H1 (cell line): ENCODE results near the gene NOD2.

Source experiments
- FOSL1 ChIP-seq: IDR thresholded peaks from 2 replicates; pipeline ENCODE4 v1.6.1; 2011; ENCODE audit warnings: mild to moderate bottlenecking, low read depth, low read length, moderate library complexity; ENCODE audit not compliant: insufficient read depth
- MAX ChIP-seq: IDR thresholded peaks from 2 replicates; pipeline ENCODE4 v1.6.1; 2012; ENCODE audit warnings: inconsistent platforms

DNA sequence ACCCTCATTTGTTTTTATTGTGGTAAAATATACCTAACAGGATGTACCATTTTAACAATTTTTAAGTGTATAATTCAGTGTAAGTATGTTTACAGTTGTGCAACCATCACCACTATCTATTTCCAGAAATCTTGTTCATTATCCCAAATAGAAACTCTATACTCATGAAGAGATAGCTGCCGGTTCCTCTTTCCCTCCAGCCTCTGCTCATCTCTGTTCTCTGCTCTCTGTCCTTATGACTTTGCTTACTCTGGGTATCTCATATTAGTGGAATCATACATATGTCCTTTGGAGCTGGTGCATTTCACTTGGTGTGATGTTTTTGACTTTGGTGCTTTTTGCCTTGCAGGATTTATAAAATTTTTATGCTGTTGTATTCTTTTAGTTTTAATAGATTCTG lies 67.9 kb downstream of the NOD2 start:
- TF ChIP-seq FOSL1 (no peak), MAX (no peak)
